Measurements from ENCODE around the gene TTF1. TPM values are rescaled to one million over a fixed set of nuclear protein-coding genes. Genes with fewer than 3 reads are reported as not detected.

TTF1 gene
- total RNA-seq, 4 donors from 2014 or later = 14.5 to 19.7 (median 16.1) TPM

- WGBS, 2 donors (ENCODE audit: low coverage in 1 of 2) = 53 to 57% methylated on average over 4 to 7 of the region's 7 CpGs
- ATAC-seq = no peak
- H3K27me3 ChIP-seq = peaks cover 100% of the 10 kb centered on the region
These were observed 8.1 kb upstream of the TTF1 start for GRCh38 chr9:132414731-132415130.

GRCh38 chr9:132413926-132414325 is 7.3 kb upstream of the TTF1 start:
- Histone ChIP-seq H3K4me1 (peaks cover 0 to 22% (median 6%) of the 10 kb centered on the region in 3 donors), H3K27me3 (peaks cover 99% of the 10 kb centered on the region), H3K9me3 (no peaks in the 10 kb centered on the region), H3K27ac (no peak overlapping the region), H3K4me3 (no peak overlapping the region), H3K36me3 (no peaks in the 10 kb centered on the region)
- no peak for ATAC-seq
- 33 to 57% methylated on average over 4 of the region's 5 CpGs for WGBS, 2 donors (ENCODE audit: low coverage in 1 of 2)
- TF ChIP-seq POLR2AphosphoS5 (IDR thresholded peaks at IDR 0.05) = no peak
- TF ChIP-seq POLR2A (IDR thresholded peaks at IDR 0.05) = no peak
- TF ChIP-seq CTCF (IDR thresholded peaks at IDR 0.05) = no peak
- no peak for TF ChIP-seq EP300 (IDR thresholded peaks at IDR 0.05)

More at GRCh38 chr9:132414731-132415130, 8.1 kb upstream of the TTF1 start:
- TF ChIP-seq POLR2AphosphoS5 (IDR thresholded peaks at IDR 0.05) (no peak), EP300 (IDR thresholded peaks at IDR 0.05) (no peak), CTCF (IDR thresholded peaks at IDR 0.05) (no peak), POLR2A (IDR thresholded peaks at IDR 0.05) (no peak)
- H3K36me3 ChIP-seq = no peaks in the 10 kb centered on the region
- no peaks in the 10 kb centered on the region for H3K9me3 ChIP-seq
- H3K27ac ChIP-seq = no peak overlapping the region
- H3K4me1 ChIP-seq = peaks cover 0 to 18% (median 6%) of the 10 kb centered on the region in 3 donors
- H3K4me3 ChIP-seq = no peak overlapping the region

GRCh38 chr9:132412089-132412488 is 5.4 kb upstream of the TTF1 start:
- no peaks in the 10 kb centered on the region for H3K36me3 ChIP-seq
- ATAC-seq = no peak
- no peaks in the 10 kb centered on the region for H3K9me3 ChIP-seq
- no peak for TF ChIP-seq EP300 (IDR thresholded peaks at IDR 0.05)
- TF ChIP-seq POLR2AphosphoS5 (IDR thresholded peaks at IDR 0.05) = no peak
- TF ChIP-seq POLR2A (IDR thresholded peaks at IDR 0.05) = no peak
- TF ChIP-seq CTCF (IDR thresholded peaks at IDR 0.05) = peak in 1 of 4 experiments; percentile 41
- H3K27ac ChIP-seq = no peak overlapping the region
- WGBS, 2 donors (ENCODE audit: low coverage in 1 of 2) = 5% methylated on average over 4 of the region's 8 CpGs; no CpG with 5 or more reads in 1 of the 2 donors
- H3K27me3 ChIP-seq = peaks cover 80% of the 10 kb centered on the region
- no peak overlapping the region for H3K4me3 ChIP-seq
- H3K4me1 ChIP-seq = peaks cover 0 to 25% (median 8%) of the 10 kb centered on the region in 3 donors

GRCh38 chr9:132411091-132411508 is 4.5 kb upstream of the TTF1 start:
- no peak overlapping the region for H3K27ac ChIP-seq
- peak overlapping the region in 1 of 2 donors; percentile 53 for H3K4me3 ChIP-seq
- no peaks in the 10 kb centered on the region for H3K36me3 ChIP-seq
- H3K27me3 ChIP-seq = peaks cover 70% of the 10 kb centered on the region
- peaks cover 0 to 30% (median 10%) of the 10 kb centered on the region in 3 donors for H3K4me1 ChIP-seq
- 0 to 3% methylated on average over 1 to 6 of the region's 20 CpGs for WGBS, 2 donors (ENCODE audit: low coverage in 1 of 2)
- no peaks in the 10 kb centered on the region for H3K9me3 ChIP-seq
- no peak for TF ChIP-seq POLR2AphosphoS5 (IDR thresholded peaks at IDR 0.05)
- TF ChIP-seq CTCF (IDR thresholded peaks at IDR 0.05) = peak in 3 of 4 experiments; percentile 26 to 60 (median 36)
- no peak for ATAC-seq

- no peak overlapping the region for H3K27ac ChIP-seq
- no peaks in the 10 kb centered on the region for H3K9me3 ChIP-seq
- H3K4me1 ChIP-seq = peaks cover 0 to 35% (median 14%) of the 10 kb centered on the region in 3 donors
- TF ChIP-seq POLR2AphosphoS5 (IDR thresholded peaks at IDR 0.05) (no peak), POLR2A (IDR thresholded peaks at IDR 0.05) (no peak), CTCF (IDR thresholded peaks at IDR 0.05) (no peak), EP300 (IDR thresholded peaks at IDR 0.05) (no peak)
- peaks cover 66% of the 10 kb centered on the region for H3K27me3 ChIP-seq
- 20% methylated on average over 5 to 13 of the region's 19 CpGs for WGBS, 2 donors (ENCODE audit: low coverage in 1 of 2)
- no peak for ATAC-seq
- peak overlapping the region in 1 of 2 donors; percentile 53 for H3K4me3 ChIP-seq
- no peaks in the 10 kb centered on the region for H3K36me3 ChIP-seq
These were observed 4.0 kb upstream of the TTF1 start for GRCh38 chr9:132410642-132411041.

Data from gastroesophageal sphincter (tissue), 4 donors.